Liver (tissue), 9 donors: ENCODE results near the gene SUGCT. TPM values are rescaled to one million over a fixed set of nuclear protein-coding genes. Genes with fewer than 3 reads are reported as not detected.

ENCODE experiments used
- DNase-seq: peaks from one replicate; pipeline ENCODE4 v3.0.0-alpha.2; 2017; ENCODE audit warnings: low spot score
- H3K27ac ChIP-seq, 2 donors: one replicate each; pipeline ENCODE4 v1.7.0; 2013; ENCODE audit warnings: inconsistent platforms in 2 of 2, low read length in 2 of 2, control low read depth in 1 of 2, low read depth in 1 of 2, mild to moderate bottlenecking in 1 of 2
- H3K27me3 ChIP-seq, 4 donors: one replicate each; pipeline versions ENCODE4 v1.6.1 to v1.7.0; 2013; ENCODE audit warnings: low read length in 3 of 4, inconsistent platforms in 1 of 4, mild to moderate bottlenecking in 1 of 4, moderate library complexity in 1 of 4; ENCODE audit not compliant: control insufficient read depth in 4 of 4, insufficient read depth in 4 of 4
- H3K36me3 ChIP-seq, 4 donors: one replicate each; pipeline versions ENCODE4 v1.6.1 to v1.7.0; 2013; ENCODE audit warnings: low read length in 3 of 4, mild to moderate bottlenecking in 3 of 4, low read depth in 1 of 4, moderate library complexity in 1 of 4; ENCODE audit not compliant: control insufficient read depth in 4 of 4, insufficient read depth in 3 of 4
- H3K4me1 ChIP-seq, 4 donors: one replicate each; pipeline versions ENCODE4 v1.6.1 to v1.7.0; 2013; ENCODE audit warnings: low read length in 3 of 4, mild to moderate bottlenecking in 3 of 4, moderate library complexity in 1 of 4; ENCODE audit not compliant: control insufficient read depth in 4 of 4, insufficient read depth in 4 of 4
- H3K4me3 ChIP-seq, 3 donors: one replicate each; pipeline versions ENCODE4 v1.6.1 to v1.7.0; 2013; ENCODE audit warnings: low read length in 3 of 3, control low read depth in 1 of 3, low read depth in 1 of 3, mild to moderate bottlenecking in 1 of 3
- H3K9ac ChIP-seq, 2 donors: one replicate each; pipeline ENCODE4 v1.7.0; 2013; ENCODE audit warnings: low read length in 2 of 2, mild to moderate bottlenecking in 2 of 2, moderate library complexity in 2 of 2, control low read depth in 1 of 2, low read depth in 1 of 2
- H3K9me3 ChIP-seq, 4 donors: one replicate each; pipeline versions ENCODE4 v1.6.1 to v1.7.0; 2013; ENCODE audit warnings: low read length in 3 of 4; ENCODE audit not compliant: control insufficient read depth in 4 of 4
- CTCF ChIP-seq: fragments of 150-350 bp; IDR thresholded peaks from 2 replicates; pipeline ENCODE4 v1.5.1; 2017; ENCODE audit warnings: improper control_type of control experiment, low read depth, low read length; ENCODE audit not compliant: missing input control
- EGR1 ChIP-seq, 2 donors: IDR thresholded peaks; 2 replicates each; pipeline ENCODE4 v1.6.1; 2016 to 2018; ENCODE audit warnings: antibody characterized with exemption in 2 of 2, low read depth in 2 of 2
- FOXA1 ChIP-seq: IDR thresholded peaks from 2 replicates; pipeline ENCODE4 v1.6.1; 2016; ENCODE audit warnings: antibody characterized with exemption
- GABPA ChIP-seq, 2 donors: IDR thresholded peaks in 1 of 2; conservative IDR thresholded peaks in 1 of 2; 2 replicates each; pipeline ENCODE4 v1.6.1; 2016; ENCODE audit warnings: antibody characterized with exemption in 2 of 2, mild to moderate bottlenecking in 1 of 2, moderate library complexity in 1 of 2
- HNF4G ChIP-seq: IDR thresholded peaks from 2 replicates; pipeline ENCODE4 v1.6.1; 2016; ENCODE audit warnings: antibody characterized with exemption
- JUND ChIP-seq, 2 donors: IDR thresholded peaks; 2 replicates each; pipeline ENCODE4 v1.6.1; 2016; ENCODE audit warnings: antibody characterized with exemption in 2 of 2
- MAX ChIP-seq: IDR thresholded peaks from 2 replicates; pipeline ENCODE4 v1.6.1; 2016; ENCODE audit warnings: antibody characterized with exemption
- NR2F2 ChIP-seq: IDR thresholded peaks from 2 replicates; pipeline ENCODE4 v1.6.1; 2016; ENCODE audit warnings: antibody characterized with exemption
- REST ChIP-seq: IDR thresholded peaks from 2 replicates; pipeline ENCODE4 v1.6.1; 2016; ENCODE audit warnings: antibody characterized with exemption, mild to moderate bottlenecking
- RXRA ChIP-seq, 2 donors: IDR thresholded peaks; 2 replicates each; pipeline ENCODE4 v1.6.1; 2017 to 2018; ENCODE audit warnings: antibody characterized with exemption in 2 of 2, mild to moderate bottlenecking in 1 of 2
- SP1 ChIP-seq: IDR thresholded peaks from 2 replicates; pipeline ENCODE4 v1.6.1; 2018; ENCODE audit warnings: antibody characterized with exemption, mild to moderate bottlenecking
- YY1 ChIP-seq: IDR thresholded peaks from 2 replicates; pipeline ENCODE4 v1.6.1; 2016; ENCODE audit warnings: antibody characterized with exemption, mild to moderate bottlenecking
- WGBS: extraction: QIAGEN DNeasy Blood & Tissue Kit; methylation state at CpG from one replicate; pipeline ENCODE4 v1.1.7; 2013; 5-methylcytosine and 5-hydroxymethylcytosine counted together
- polyA plus RNA-seq, 2 donors: library from polyadenylated mRNA; stranded (reverse) in 1 of 2; unstranded in 1 of 2; fragments of 200-250 nt in 1 of 2; fragments of >200 nt in 1 of 2; fragmentation: Nextera tagmentation in 1 of 2; extraction: Ambion mirVana in 1 of 2; gene quantifications; one replicate each; pipeline versions ENCODE4 v1.2.1 to v1.2.3, GENCODE V29; 2013 to 2015
- total RNA-seq, 2 donors: library from RNA; depleted of rRNA; stranded (reverse); fragments of >200 nt; gene quantifications; one replicate each; pipeline ENCODE4 v1.2.3, GENCODE V29; 2014
- TF ChIP-seq, protein P1 (sequence below): IDR thresholded peaks from 2 replicates; pipeline ENCODE4 v1.6.1; 2016; ENCODE audit warnings: antibody characterized with exemption
- TF ChIP-seq, protein P2 (sequence below): IDR thresholded peaks from 2 replicates; pipeline ENCODE4 v1.6.1; 2016; ENCODE audit warnings: antibody characterized with exemption
- donor health status: healthy.
- donor health status: healthy.
- donor health status: healthy.
- donor health status: healthy.
- donor health status: healthy.

The SUGCT gene
- total and polyA plus RNA-seq, 4 donors, result 6.2 to 11.9 (median 9.9) TPM

- 100% methylated on average over 1 of the region's 1 CpG for WGBS
- no peak overlapping the region for H3K9ac ChIP-seq
These were observed 755.4 kb downstream of the SUGCT start for GRCh38 chr7:40890088-40890692.

GRCh38 chr7:40891232-40891631 is 756.4 kb downstream of the SUGCT start:
- H3K9me3 ChIP-seq, result peaks cover 0 to 3% (median 3%) of the 10 kb centered on the region in 4 donors
- no peaks in the 10 kb centered on the region for H3K27me3 ChIP-seq
- H3K36me3 ChIP-seq, result no peaks in the 10 kb centered on the region
- H3K4me1 ChIP-seq, result no peaks in the 10 kb centered on the region
- 96% methylated on average over 2 of the region's 2 CpGs for WGBS
- no peak for DNase-seq
- no peak overlapping the region for H3K9ac ChIP-seq
- H3K27ac ChIP-seq, result no peak overlapping the region
- H3K4me3 ChIP-seq, result no peak overlapping the region
- TF ChIP-seq CTCF, result no peak
- TF ChIP-seq REST, result no peak
- TF ChIP-seq, protein P1, sequence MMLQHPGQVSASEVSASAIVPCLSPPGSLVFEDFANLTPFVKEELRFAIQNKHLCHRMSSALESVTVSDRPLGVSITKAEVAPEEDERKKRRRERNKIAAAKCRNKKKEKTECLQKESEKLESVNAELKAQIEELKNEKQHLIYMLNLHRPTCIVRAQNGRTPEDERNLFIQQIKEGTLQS, result no peak
- TF ChIP-seq JUND (IDR thresholded peaks at IDR 0.05), result no peak
- no peak for TF ChIP-seq NR2F2
- TF ChIP-seq SP1, result no peak
- TF ChIP-seq MAX, result no peak
- TF ChIP-seq YY1, result no peak
- no peak for TF ChIP-seq RXRA (IDR thresholded peaks at IDR 0.05)
- TF ChIP-seq HNF4G, result no peak
- no peak for TF ChIP-seq FOXA1
- no peak for TF ChIP-seq EGR1 (IDR thresholded peaks at IDR 0.05; ENCODE audit: low read depth in 2 of 2)
- TF ChIP-seq GABPA (IDR thresholded peaks at IDR 0.05 in 1 of 2, conservative IDR thresholded peaks at IDR 0.05 in 1 of 2), result no peak

More at GRCh38 chr7:40890088-40890692, 755.4 kb downstream of the SUGCT start:
- Histone ChIP-seq H3K36me3 (no peaks in the 10 kb centered on the region), H3K9me3 (peaks cover 0 to 3% (median 3%) of the 10 kb centered on the region in 4 donors), H3K27me3 (no peaks in the 10 kb centered on the region), H3K4me1 (no peaks in the 10 kb centered on the region), H3K27ac (no peak overlapping the region), H3K4me3 (no peak overlapping the region)
- TF ChIP-seq, protein P2, sequence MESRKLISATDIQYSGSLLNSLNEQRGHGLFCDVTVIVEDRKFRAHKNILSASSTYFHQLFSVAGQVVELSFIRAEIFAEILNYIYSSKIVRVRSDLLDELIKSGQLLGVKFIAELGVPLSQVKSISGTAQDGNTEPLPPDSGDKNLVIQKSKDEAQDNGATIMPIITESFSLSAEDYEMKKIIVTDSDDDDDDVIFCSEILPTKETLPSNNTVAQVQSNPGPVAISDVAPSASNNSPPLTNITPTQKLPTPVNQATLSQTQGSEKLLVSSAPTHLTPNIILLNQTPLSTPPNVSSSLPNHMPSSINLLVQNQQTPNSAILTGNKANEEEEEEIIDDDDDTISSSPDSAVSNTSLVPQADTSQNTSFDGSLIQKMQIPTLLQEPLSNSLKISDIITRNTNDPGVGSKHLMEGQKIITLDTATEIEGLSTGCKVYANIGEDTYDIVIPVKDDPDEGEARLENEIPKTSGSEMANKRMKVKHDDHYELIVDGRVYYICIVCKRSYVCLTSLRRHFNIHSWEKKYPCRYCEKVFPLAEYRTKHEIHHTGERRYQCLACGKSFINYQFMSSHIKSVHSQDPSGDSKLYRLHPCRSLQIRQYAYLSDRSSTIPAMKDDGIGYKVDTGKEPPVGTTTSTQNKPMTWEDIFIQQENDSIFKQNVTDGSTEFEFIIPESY, result no peak
- TF ChIP-seq HNF4G, result no peak
- no peak for TF ChIP-seq NR2F2
- no peak for DNase-seq
